NCI-H69 (cell line): ENCODE measurements around the gene PATL1.

Experiments
- DNase-seq: peaks from one replicate; lab custom pipeline; 2025; lab: John Stamatoyannopoulos, UW

Gene PATL1

DNA sequence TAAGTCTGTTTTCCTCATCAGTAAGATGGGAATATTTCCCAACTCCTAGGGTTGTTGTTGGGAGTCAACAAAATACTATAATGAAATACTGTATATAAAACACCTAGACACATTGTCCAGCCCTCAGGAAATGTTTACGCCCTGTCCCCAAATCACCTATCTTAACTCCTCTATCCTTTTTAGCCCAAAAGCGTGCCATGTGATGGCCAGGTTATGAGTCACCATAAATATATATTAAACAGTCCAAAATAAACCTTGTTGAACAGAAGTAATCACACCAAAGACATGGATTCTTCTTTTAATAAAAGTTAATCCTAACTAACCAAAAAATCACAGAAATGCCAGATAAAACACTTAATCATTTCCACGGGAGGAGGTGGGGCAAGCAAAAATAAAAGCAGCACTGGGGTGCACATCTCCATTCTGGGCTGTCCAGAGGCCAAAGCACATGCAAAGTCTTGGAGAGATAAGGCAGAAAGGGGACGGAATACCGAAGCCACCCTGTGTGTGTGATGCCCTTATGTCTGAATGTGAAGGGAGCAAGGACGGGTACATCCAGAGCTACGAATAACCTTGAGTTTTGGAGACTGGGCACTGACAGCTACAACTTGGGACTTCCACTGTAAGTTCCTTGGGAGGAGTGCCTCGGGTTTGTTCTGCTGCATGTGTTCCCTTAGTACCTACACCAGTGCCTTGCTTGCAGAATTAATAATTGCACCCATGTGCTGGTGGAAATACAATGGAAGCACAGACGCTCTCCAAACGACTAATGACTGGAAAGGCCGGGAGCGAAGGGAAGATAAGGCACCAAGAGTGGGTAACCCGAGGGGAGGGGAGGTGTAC, 54.3 kb downstream of the PATL1 start:
- no peak for DNase-seq

DNA sequence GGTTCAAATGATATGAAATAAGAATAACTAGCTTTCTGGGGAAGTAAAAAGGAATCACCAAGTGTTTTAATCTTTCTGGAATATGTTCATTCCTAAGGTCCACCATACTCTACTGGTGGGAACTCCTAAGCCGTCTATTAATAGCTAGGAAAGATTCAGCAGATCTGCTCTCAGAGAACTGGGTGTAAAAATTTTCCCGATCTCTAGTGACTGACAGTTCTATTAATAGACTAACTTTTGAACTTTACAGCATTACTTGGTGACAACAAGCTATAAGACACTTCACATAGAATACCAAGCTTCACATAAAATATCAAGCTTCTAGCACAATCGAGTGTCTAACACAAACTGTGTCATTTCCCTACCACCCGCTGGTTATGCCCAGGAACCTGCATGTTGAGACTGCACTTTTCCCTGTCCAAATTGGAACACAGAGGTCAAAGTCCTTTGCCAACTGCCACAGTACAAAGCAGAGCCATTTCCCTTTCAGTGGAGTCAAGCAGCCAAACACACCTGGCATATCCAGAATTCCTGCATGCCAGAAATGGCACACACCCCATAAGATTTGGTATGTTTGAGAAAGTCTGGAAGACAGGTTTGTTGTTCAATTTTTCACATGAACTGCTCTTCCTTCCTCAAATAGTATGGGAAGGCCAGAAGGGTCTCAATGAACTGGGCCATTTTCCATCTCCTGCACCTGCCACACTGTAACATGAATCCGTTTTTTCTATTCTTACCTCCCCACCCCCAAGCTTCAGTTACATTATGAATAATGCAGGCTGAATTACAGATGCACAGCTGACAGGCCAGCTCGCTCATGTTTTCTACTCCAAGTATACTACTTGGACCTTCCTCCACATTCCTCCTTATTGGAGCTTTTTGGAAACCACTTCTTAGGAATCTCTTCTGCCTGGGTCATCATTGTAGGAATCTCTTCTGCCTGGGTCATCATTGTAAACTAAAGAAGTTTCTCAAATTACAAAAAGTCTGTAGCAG, 57.0 kb downstream of the PATL1 start:
- DNase-seq, result peak; percentile 78

DNA sequence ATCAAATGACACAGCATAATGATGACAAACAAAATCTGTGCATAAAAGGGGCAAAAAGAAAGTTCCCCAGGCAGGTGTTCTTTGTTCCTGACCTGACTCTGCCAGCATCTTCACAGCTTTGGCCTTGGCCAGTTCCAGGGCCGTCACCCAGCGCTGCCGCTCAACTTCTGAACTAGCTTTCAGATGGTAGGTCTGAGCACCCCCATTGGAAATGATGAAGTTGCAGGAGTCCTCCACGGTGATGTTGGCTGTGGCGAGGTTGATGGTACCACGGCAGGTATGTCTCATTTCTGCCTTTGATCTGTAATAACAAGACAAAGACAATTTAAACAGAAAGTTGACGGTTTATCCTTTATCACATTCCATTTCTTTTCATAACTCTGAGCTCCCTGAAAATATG, 58.5 kb downstream of the PATL1 start:
- no peak for DNase-seq

DNA sequence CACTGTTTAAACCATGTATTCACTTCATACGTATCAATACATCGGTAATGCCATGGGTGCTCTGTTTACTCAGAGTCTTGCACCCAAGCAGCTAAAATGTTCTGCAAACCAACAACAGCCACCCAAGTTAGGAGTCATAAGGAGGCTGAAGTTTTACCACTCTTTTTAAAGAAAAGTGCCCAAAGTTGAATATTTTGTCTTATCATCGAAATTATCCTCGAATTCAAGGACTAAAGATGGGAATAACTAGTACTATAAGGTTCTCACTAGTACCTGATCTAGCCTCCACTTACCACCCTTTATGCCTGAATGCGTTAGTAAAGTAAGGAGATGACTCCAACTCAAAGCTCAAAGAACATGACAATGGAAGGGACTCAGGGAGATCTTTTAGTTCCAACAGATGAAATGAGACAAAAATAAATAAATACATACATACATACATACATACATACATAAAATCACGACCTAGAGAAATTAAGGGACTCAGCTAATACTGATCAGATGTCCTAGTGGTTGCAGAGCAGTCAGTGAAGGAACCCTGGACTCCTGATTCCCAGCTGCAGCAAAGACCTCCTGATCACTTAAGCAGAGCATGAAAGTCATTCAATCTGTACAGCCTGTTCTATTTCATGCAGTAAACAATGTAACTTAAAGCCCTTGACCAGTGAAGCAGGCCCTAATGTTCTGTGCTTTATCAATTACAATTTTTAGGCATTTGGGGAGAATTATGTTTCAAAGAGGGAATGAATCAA, 61.0 kb downstream of the PATL1 start:
- no peak for DNase-seq

DNA sequence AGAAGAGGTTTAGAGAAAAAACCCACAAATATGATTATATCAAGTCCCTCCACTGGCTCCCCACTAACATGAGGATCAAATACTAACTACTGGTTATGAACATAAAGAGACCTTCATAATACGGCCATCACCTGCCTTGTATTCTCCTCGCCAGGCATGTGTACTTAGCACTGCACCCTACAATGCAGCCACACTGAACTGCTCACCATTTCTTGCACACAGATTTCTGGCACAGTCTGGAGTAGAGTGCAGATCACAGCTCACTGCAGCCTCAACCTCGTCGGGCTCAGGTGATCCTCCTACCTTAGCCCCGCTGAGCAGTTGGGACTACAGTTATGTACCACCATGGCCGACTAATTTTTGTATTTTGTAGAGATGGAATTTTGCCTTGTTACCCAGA, 66.4 kb downstream of the PATL1 start:
- DNase-seq, result no peak

DNA sequence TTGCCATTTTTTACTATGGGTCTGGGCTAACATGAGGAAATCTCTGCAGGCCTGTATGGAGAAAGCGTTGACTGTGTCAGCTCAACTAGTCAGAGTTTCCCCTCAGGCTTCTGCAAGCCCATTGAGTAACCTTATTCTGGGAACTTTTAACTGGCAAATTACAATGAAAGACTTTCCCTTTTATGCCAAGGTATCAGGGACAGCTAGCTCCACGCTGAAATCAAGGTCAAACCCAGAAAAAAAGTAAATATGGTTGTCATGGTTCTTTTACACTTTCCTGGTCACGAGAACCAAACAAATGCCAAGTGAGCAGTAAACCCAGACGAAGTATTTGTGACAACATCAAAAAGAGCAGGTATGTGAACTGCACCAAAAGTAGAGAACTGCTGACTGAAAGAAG, 67.0 kb downstream of the PATL1 start:
- DNase-seq, result no peak

DNA sequence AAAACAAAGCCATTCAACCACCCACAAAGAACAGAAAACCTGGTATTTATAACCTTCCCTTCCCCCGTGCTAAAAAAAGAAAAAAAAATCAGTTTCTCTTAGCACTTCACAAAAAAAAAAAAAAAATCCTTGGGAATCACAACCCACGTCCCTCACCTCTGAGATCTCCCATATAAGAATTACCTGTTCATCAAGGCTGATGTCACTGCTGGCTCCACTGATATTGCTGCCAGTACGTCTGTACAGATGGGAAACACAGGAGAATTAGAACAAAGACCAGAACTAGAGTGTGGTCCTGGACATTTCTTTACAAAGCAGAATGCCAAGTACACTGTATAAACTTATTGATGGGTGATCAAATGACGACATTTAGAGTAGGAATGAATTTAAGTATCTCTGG, 68.2 kb downstream of the PATL1 start:
- no peak for DNase-seq

DNA sequence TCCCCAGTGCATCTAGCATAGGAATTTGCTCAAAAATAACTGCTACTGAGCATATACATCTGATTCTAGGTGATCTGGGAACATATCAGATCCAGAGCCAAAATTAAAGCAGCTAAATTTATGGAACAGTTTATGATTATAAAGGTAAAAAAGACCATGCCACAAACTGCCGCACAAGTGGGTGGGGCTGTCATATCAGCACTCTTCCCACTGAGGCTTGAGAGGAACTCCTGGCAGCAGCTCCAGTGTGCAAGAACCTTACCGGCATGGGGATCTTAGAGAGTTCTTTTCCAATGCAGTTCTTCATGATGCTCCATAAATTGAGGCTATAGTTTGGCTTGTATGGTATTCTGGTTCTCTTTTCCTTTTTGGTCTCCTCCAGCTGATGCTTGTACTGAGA, 68.6 kb downstream of the PATL1 start:
- no peak for DNase-seq

DNA sequence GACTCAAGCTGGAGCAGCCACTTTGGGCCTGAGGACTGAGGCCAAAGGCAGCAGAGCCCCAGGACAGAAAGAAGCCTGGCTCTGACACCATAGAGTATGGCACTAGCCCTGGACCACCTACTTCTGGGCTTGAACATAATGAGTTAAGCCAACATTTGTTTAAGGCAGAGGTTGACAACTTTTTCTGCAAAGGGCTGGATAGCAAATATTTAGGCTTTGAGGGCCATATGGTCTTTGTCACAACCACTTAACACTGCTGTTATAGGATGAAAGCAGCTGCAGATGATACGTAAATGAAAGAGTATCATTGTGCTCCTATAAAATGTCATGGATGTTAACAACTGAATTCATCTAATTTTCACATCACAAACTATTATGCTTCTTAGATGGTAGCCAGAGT, 69.9 kb downstream of the PATL1 start:
- no peak for DNase-seq
